Transverse colon (tissue), 4 donors: ENCODE results near the gene PKIB.

Experiments
- EP300 ChIP-seq: sonication (generic); formaldehyde crosslinking; IDR thresholded peaks from one replicate; pipeline ENCODE4 v1.6.1; 2017; ENCODE audit warnings: antibody characterized with exemption, low read depth
- POLR2A ChIP-seq: fragments of 450-650 bp; IDR thresholded peaks from one replicate; pipeline ENCODE4 v1.6.1; 2016; ENCODE audit warnings: antibody characterized with exemption, mild to moderate bottlenecking, moderate library complexity
- POLR2AphosphoS5 ChIP-seq, 3 donors: sonication (generic); formaldehyde crosslinking; IDR thresholded peaks; one replicate each; pipeline ENCODE4 v1.6.1; 2016; ENCODE audit warnings: antibody characterized with exemption in 3 of 3
- TF ChIP-seq, protein P1 (sequence below), 5 experiments: fragments of 200-600 bp in 3 of 5; fragments of 450-650 bp in 2 of 5; sonication (generic) in 3 of 5; IDR thresholded peaks; 1 replicate in 2 of 5; 2 replicates in 3 of 5; pipeline ENCODE4 v1.5.1; 2016 to 2017; ENCODE audit warnings: antibody characterized with exemption in 5 of 5, inconsistent platforms in 3 of 5, mild to moderate bottlenecking in 2 of 5, moderate library complexity in 1 of 5

DNA sequence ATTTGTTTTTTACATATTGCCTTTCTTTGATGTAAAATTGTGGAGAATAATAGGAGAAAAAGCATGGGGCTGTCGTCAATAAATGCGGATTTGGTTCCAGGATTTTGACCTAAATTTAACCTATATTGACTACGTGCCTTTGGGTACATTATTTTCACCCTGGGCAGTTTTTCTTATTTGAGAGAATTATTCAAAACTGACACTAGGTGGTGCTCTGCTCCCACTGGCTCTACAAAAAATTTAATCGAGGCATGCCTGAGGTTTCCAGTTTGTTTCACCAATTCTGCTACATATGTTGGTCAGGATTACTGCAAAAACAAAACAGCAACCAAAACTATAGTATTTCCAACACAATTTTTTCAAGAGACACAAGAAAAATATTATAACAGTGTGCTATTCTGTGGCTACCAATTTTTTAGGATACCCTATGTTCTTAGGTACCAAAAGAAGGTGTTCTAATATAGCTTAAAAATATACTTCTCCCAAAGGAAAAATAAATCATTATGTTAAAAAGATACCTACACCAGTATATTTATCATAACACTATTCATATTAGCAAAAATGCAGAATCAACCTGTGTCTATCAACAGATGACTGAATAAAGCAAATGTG lies 120.7 kb downstream of the PKIB start:
- TF ChIP-seq POLR2A (no peak), EP300 (no peak), POLR2AphosphoS5 (IDR thresholded peaks at IDR 0.05) (no peak)
- TF ChIP-seq, protein P1, sequence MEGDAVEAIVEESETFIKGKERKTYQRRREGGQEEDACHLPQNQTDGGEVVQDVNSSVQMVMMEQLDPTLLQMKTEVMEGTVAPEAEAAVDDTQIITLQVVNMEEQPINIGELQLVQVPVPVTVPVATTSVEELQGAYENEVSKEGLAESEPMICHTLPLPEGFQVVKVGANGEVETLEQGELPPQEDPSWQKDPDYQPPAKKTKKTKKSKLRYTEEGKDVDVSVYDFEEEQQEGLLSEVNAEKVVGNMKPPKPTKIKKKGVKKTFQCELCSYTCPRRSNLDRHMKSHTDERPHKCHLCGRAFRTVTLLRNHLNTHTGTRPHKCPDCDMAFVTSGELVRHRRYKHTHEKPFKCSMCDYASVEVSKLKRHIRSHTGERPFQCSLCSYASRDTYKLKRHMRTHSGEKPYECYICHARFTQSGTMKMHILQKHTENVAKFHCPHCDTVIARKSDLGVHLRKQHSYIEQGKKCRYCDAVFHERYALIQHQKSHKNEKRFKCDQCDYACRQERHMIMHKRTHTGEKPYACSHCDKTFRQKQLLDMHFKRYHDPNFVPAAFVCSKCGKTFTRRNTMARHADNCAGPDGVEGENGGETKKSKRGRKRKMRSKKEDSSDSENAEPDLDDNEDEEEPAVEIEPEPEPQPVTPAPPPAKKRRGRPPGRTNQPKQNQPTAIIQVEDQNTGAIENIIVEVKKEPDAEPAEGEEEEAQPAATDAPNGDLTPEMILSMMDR (IDR thresholded peaks at IDR 0.05), result peak; percentile 67 to 78 (median 75)
